Vagina (tissue), 2 donors: ENCODE data around the gene HP.

ENCODE experiments used
- POLR2AphosphoS5 ChIP-seq, 2 donors: sonication (generic); formaldehyde crosslinking; IDR thresholded peaks; one replicate each; pipeline ENCODE4 v1.9.0; 2017; ENCODE audit warnings: antibody characterized with exemption in 2 of 2, mild to moderate bottlenecking in 2 of 2, low read depth in 1 of 2; ENCODE audit not compliant: insufficient read depth in 1 of 2
- TF ChIP-seq, protein P1 (sequence below), 3 experiments: fragments of 450-650 bp in 2 of 3; fragments of 200-600 bp in 1 of 3; sonication (generic) in 1 of 3; IDR thresholded peaks; one replicate each; pipeline ENCODE4 v1.5.1; 2017 to 2019; ENCODE audit warnings: antibody characterized with exemption in 3 of 3, mild to moderate bottlenecking in 2 of 3, moderate library complexity in 2 of 3

GRCh38 chr16:72104905-72105304 is 50.6 kb downstream of the HP start:
- TF ChIP-seq, protein P1, sequence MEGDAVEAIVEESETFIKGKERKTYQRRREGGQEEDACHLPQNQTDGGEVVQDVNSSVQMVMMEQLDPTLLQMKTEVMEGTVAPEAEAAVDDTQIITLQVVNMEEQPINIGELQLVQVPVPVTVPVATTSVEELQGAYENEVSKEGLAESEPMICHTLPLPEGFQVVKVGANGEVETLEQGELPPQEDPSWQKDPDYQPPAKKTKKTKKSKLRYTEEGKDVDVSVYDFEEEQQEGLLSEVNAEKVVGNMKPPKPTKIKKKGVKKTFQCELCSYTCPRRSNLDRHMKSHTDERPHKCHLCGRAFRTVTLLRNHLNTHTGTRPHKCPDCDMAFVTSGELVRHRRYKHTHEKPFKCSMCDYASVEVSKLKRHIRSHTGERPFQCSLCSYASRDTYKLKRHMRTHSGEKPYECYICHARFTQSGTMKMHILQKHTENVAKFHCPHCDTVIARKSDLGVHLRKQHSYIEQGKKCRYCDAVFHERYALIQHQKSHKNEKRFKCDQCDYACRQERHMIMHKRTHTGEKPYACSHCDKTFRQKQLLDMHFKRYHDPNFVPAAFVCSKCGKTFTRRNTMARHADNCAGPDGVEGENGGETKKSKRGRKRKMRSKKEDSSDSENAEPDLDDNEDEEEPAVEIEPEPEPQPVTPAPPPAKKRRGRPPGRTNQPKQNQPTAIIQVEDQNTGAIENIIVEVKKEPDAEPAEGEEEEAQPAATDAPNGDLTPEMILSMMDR (IDR thresholded peaks at IDR 0.05): no peak
- no peak for TF ChIP-seq POLR2AphosphoS5 (IDR thresholded peaks at IDR 0.05; ENCODE audit: insufficient read depth in 1 of 2, low read depth in 1 of 2)
